SK-N-SH (cell line): Measurements from ENCODE around the gene ZFP90.

Source experiments
- POLR2AphosphoS5 ChIP-seq: IDR thresholded peaks from 2 replicates; pipeline ENCODE4 v1.6.1; 2012; ENCODE audit warnings: low read depth, low read length
- RCOR1 ChIP-seq: fragments of 150-350 bp; IDR thresholded peaks from 2 replicates; pipeline ENCODE4 v1.6.1; 2017; ENCODE audit warnings: antibody characterized with exemption, low read length
- RXRA ChIP-seq: IDR thresholded peaks from 2 replicates; pipeline ENCODE4 v1.4.0; 2012; ENCODE audit warnings: low read depth, mild to moderate bottlenecking, borderline replicate concordance
- SIN3A ChIP-seq: IDR thresholded peaks from 2 replicates; pipeline ENCODE4 v1.6.1; 2012; ENCODE audit warnings: low read depth, mild to moderate bottlenecking, low read length, moderate library complexity, borderline replicate concordance
- TAF1 ChIP-seq: IDR thresholded peaks from 2 replicates; pipeline ENCODE4 v1.6.1; 2012; ENCODE audit warnings: low read depth, mild to moderate bottlenecking, low read length, moderate library complexity, borderline replicate concordance

DNA sequence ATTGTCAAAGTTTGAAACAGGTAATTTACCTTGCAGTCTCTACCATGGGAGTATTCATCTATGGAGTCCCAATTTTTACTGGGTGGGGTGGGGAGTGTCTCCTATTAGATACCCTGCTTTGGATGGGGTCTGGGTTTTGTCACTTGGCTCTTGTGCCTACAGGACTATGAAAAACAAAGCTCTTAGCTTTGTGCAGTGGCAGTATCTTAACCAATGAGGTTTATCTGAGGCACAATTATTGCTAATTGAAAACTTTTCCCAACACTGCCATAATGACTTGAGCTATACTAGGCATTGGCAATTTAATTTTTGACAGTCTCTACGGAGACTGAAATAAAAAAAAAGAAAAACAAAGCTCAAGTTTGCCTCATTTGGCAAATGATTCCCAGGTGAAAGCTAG, 3.8 kb upstream of the ZFP90 start:
- TF ChIP-seq TAF1 (no peak), RXRA (no peak), RCOR1 (no peak), SIN3A (no peak), POLR2AphosphoS5 (no peak)
